Fibroblast of mammary gland (primary cell): Measurements from ENCODE around the gene MCF2.

Source experiments
- DNase-seq: peaks from one replicate; pipeline ENCODE4 v3.0.0-alpha.2; 2010; ENCODE audit warnings: low read depth
- H3K4me3 ChIP-seq: 2 replicates; pipeline ENCODE4 v1.5.1; 2011; ENCODE audit warnings: low read depth, mild to moderate bottlenecking, low read length, moderate library complexity; ENCODE audit not compliant: control insufficient read depth
- TF ChIP-seq, protein P1 (sequence below): conservative IDR thresholded peaks from 2 replicates; pipeline ENCODE4 v1.5.1; 2011; ENCODE audit warnings: low read depth, low read length, inconsistent platforms; ENCODE audit not compliant: control insufficient read depth, insufficient read depth

Gene MCF2

DNA sequence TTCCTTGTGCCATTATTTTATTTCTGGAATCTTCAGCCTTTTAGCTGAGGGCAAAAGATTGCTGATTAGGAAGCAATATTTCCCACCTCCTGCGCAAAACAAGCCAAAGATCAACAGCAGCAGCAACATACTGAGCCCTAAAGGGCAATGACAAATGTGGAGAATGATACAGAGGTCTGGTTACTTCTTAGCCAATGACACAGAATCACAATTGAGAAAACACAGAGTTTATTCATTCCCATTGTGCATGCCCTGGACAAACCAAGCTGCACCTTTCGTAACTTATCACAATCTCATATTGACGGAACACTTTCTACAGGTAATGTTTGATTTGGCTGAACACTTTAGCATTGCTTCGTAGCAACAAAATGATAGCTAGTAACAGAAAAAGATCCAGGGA, 164.0 kb downstream of the MCF2 start:
- DNase-seq: no peak
- no peak overlapping the region for H3K4me3 ChIP-seq
- TF ChIP-seq, protein P1, sequence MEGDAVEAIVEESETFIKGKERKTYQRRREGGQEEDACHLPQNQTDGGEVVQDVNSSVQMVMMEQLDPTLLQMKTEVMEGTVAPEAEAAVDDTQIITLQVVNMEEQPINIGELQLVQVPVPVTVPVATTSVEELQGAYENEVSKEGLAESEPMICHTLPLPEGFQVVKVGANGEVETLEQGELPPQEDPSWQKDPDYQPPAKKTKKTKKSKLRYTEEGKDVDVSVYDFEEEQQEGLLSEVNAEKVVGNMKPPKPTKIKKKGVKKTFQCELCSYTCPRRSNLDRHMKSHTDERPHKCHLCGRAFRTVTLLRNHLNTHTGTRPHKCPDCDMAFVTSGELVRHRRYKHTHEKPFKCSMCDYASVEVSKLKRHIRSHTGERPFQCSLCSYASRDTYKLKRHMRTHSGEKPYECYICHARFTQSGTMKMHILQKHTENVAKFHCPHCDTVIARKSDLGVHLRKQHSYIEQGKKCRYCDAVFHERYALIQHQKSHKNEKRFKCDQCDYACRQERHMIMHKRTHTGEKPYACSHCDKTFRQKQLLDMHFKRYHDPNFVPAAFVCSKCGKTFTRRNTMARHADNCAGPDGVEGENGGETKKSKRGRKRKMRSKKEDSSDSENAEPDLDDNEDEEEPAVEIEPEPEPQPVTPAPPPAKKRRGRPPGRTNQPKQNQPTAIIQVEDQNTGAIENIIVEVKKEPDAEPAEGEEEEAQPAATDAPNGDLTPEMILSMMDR: no peak

DNA sequence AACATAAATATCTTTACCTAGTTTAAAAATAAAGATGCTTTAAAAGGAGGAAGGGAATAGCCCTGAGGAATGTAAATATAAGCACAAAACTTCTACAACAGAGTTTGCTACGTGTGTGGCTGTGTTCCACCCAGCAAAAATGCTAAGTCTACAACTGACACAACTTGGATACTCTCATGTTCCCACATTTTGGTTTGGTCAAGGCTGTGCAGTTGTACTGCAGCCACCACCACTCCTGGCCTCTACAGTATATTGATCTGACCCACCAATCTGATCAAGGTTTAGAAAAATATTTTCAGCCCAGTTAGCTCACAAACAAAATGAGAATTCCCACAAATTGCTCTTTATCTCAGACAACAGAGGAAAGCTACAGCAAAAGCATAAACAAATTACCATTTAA, 165.3 kb downstream of the MCF2 start:
- H3K4me3 ChIP-seq: no peak overlapping the region
- DNase-seq: no peak
- TF ChIP-seq, protein P1: no peak

DNA sequence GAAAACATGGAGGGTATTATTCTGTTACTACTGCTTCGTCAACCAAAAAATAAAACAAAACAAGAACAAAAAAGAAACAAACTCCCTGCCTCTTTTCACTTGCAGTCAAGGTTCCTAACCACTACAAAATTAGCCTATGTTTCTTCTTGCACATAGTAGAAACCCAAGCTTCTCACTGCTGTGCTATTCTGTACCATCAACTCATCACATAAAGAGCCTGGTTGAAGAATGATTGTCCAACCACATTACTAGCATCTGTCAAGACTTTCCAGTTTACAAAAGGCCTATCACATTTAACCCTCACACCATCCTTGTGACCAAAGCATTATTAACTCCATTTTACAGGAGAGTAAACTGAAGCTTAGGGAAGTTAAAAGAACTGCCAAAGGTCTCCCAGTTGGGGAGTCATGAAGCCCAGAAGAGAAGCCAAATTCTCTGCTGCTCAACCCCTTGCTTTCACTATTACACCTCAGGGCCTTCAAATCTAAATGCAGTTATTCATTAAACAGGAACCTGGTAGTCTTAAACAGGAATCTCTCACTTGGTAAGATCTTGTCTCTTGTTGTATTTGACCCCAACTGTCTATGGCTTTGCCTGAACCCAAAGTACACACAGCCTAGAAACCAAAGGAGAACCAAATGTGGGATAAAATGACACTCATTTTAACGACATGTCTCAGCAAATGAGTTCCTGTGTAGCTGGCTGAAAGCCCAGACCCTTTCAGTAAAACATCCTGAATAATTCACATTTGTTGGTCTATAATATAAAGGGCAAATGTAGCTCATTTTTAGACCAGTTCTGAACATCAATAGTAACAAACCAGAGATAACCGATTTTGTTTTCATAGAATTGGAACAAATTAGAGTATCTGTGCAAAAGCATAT, 168.8 kb downstream of the MCF2 start:
- no peak overlapping the region for H3K4me3 ChIP-seq
- TF ChIP-seq, protein P1: no peak
- DNase-seq: no peak

GRCh38 chrX:139533444-139533843, 174.5 kb downstream of the MCF2 start:
- TF ChIP-seq, protein P1: no peak
- no peak for DNase-seq
- H3K4me3 ChIP-seq: no peak overlapping the region

- TF ChIP-seq, protein P1: no peak
- DNase-seq: no peak
- no peak overlapping the region for H3K4me3 ChIP-seq
These were observed 175.1 kb downstream of the MCF2 start for GRCh38 chrX:139532834-139533233.
